ENCODE measurements around the gene DRAM1.
"Not testable (repeated sequence)": the region's sequence is repeated elsewhere in the genome, so short reads cannot be mapped to it uniquely, and the experiment has no call there.

DRAM1 gene

GRCh38 chr12:101876861-101877805, at the start of gene DRAM1:
Gene DRAM1, plus strand, starts transcription at chr12:101877580. Its CDS starts 210 bp downstream, at chr12:101877790.
- DNase-seq (ENCODE audit: low read depth in 2 of 2): peak; percentile 25 to 70

- DNase-seq (ENCODE audit: low read depth in 2 of 2): no peak
Measured at GRCh38 chr12:101828463-101829196, 48.8 kb upstream of the DRAM1 start.

- DNase-seq (ENCODE audit: low read depth in 2 of 2): no peak
Measured at GRCh38 chr12:101829639-101830366, 47.6 kb upstream of the DRAM1 start.

- DNase-seq (ENCODE audit: low read depth in 2 of 2): peak; percentile 91 to 93
Measured at GRCh38 chr12:101830367-101831325, 46.7 kb upstream of the DRAM1 start, which contains the start of gene GNPTAB. Gene GNPTAB, minus strand, starts transcription at chr12:101830959. Its CDS starts 284 bp downstream, at chr12:101830675.

- DNase-seq (ENCODE audit: low read depth in 2 of 2): no peak
Measured at GRCh38 chr12:101832030-101832429, 45.4 kb upstream of the DRAM1 start.

- no peak for DNase-seq (ENCODE audit: low read depth in 2 of 2)
Measured at GRCh38 chr12:101838628-101839323, 38.6 kb upstream of the DRAM1 start.

- peak; percentile 26 to 69 for DNase-seq (ENCODE audit: low read depth in 2 of 2)
Measured at GRCh38 chr12:101839324-101840283, 37.8 kb upstream of the DRAM1 start.

- DNase-seq (ENCODE audit: low read depth in 2 of 2): no peak
Measured at GRCh38 chr12:101841069-101841468, 36.3 kb upstream of the DRAM1 start.

GRCh38 chr12:101845137-101845711, 32.2 kb upstream of the DRAM1 start:
- DNase-seq (ENCODE audit: low read depth in 2 of 2): no peak

GRCh38 chr12:101847325-101847724, 30.1 kb upstream of the DRAM1 start:
- DNase-seq (ENCODE audit: low read depth in 2 of 2): no peak

- no peak for DNase-seq (ENCODE audit: low read depth in 2 of 2)
Measured at GRCh38 chr12:101850199-101850598, 27.2 kb upstream of the DRAM1 start.

GRCh38 chr12:101852998-101853397, 24.4 kb upstream of the DRAM1 start:
- no peak for DNase-seq (ENCODE audit: low read depth in 2 of 2)

GRCh38 chr12:101854747-101855146, 22.6 kb upstream of the DRAM1 start:
- no peak for DNase-seq (ENCODE audit: low read depth in 2 of 2)

- DNase-seq (ENCODE audit: low read depth in 2 of 2): no peak
Measured at GRCh38 chr12:101855364-101855884, 22.0 kb upstream of the DRAM1 start.

- no peak for DNase-seq (ENCODE audit: low read depth in 2 of 2)
Measured at GRCh38 chr12:101855976-101856375, 21.4 kb upstream of the DRAM1 start.

- not testable (repeated sequence) for DNase-seq (ENCODE audit: low read depth in 2 of 2)
Measured at GRCh38 chr12:101856614-101857013, 20.8 kb upstream of the DRAM1 start.

- no peak for DNase-seq (ENCODE audit: low read depth in 2 of 2)
Measured at GRCh38 chr12:101857043-101857558, 20.3 kb upstream of the DRAM1 start.

- DNase-seq (ENCODE audit: low read depth in 2 of 2): no peak
Measured at GRCh38 chr12:101858361-101858760, 19.0 kb upstream of the DRAM1 start.
